Measurements from ENCODE around the gene OR4E2.
"Not testable (repeated sequence)": the region's sequence is repeated elsewhere in the genome, so short reads cannot be mapped to it uniquely, and the experiment has no call there.

The OR4E2 gene

GRCh38 chr14:21653331-21653885, at the start of gene OR4E2:
OR4E2 (plus strand) TSS chr14:21653835; CDS start chr14:21665083, 11,248 bp downstream.
- no peak for DNase-seq (ENCODE audit: low spot score)

DNA sequence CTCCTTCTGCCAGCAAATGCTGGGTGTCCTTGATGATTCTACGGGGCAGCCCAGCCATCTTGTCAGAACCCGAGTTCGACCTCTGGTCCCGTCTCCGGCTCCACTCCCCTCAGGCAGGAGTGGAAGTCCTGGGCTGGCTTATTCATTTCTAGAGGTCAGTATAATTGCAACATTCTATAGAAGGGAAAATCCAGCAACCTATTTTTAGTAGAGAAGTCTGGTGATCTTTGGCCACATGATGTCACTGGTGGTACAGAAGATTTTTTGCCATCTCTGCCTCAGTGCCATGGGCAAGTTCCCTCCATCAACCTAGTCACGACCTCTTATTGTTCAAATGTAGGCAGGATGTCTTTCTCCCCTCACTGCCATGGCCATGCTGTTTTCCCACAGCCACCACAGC, 41.3 kb upstream of the OR4E2 start:
- DNase-seq (ENCODE audit: low spot score) = no peak

DNA sequence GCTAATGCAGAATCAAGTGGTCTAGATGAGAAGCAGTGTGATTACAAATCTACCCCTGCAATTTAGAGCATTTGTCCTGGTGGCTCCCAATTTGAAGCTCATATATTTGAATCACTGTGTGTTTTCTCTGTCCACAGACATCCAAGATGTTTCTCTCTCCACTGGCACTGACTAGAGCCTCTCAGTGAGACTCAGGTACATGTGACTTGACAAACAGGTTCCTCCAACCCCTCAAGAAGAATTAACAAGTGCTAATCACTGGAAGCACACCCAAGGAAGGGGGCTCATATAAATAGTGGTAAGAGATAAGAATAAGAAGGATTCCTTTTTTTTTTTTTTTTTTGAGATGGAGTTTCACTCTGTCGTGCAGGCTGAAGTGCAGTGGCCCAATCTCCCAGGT, 39.4 kb upstream of the OR4E2 start:
- DNase-seq (ENCODE audit: low spot score) = no peak

GRCh38 chr14:21617614-21618013, 36.0 kb upstream of the OR4E2 start:
- DNase-seq (ENCODE audit: low spot score) = no peak

DNA sequence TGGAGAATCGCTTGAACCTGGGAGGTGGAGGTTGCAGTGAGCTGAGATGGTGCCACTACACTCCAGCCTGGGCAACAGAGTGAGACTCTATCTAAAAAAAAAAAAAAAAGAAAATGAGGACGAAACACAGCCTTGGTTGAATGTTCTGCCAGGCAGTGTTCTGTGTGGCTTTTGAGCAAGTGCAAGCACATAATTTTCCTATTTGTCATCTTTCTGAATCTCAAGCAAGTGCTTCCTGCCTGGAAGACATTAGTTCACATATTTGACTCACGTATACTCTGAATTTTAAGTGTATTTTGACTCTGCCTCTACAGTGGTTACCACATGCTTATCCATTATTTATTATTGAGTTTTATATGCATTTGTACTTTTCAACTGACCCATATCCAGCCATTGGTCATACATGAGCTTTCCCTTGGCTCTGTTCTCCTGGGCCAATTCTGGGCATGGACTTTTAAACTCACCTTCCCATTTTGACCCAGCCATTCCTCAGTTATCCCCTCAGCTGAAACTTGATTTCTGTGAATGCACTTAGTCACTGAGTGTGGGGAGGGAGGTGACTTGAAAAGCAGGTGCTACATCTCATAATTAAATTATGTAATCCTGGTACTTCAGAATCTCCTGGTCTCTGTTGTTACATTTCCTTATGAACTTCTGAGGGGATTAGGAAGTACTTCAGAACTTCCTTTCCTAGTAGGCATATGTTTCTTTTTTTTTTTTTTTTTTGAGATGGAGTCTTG, 27.0 kb upstream of the OR4E2 start:
- no peak for DNase-seq (ENCODE audit: low spot score)

GRCh38 chr14:21630503-21630902, 23.1 kb upstream of the OR4E2 start:
- not testable (repeated sequence) for DNase-seq (ENCODE audit: low spot score)

DNA sequence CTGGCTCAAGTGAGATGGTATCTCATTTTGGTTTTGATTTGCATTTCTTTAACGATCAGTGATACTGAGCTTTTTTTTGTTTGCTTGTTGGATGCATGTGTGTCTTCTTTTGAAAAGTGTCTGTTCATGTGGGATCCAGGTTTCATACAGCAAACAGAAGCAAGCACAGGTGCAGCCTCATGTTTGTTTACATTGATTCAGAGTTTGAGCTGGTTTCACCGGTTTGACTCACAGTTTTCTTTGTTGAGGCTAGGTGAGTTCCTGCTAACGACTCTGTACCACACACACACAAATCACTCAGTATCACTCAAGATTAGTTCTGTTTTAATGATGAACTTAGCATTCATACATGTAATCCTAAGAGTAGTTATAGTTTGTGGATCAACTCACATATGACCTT, 22.6 kb upstream of the OR4E2 start:
- no peak for DNase-seq (ENCODE audit: low spot score)

DNA sequence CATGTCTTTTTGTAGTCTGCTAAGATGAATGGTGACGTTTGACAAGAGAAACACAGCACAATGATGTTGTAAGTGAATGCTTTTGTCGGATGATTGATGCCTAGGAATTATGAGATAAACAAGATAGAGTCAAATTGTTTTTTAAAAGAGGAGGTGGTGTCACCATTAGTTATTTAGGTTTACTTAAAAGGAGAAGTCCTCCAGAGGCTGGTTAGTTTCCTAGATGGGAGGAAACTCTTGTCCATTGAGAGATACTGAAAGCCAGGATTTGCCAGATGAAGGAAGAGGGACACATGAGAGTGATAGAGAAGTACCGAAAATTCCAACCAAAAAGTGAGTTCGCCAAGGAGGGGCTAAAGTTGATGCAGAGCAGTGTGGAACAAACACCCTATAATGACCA, 18.8 kb upstream of the OR4E2 start, which contains the start of gene OR10G2:
Gene OR10G2 (minus strand): TSS at position 101 of the 400 bp plus-strand sequence. CDS start 98 bp downstream, at position 3.
- DNase-seq (ENCODE audit: low spot score) = no peak

- no peak for DNase-seq (ENCODE audit: low spot score)
Measured at GRCh38 chr14:21642683-21643082, 11.0 kb upstream of the OR4E2 start.

- DNase-seq (ENCODE audit: low spot score) = no peak
Measured at GRCh38 chr14:21643407-21643806, 10.2 kb upstream of the OR4E2 start.

GRCh38 chr14:21647380-21647779, 6.3 kb upstream of the OR4E2 start:
- no peak for DNase-seq (ENCODE audit: low spot score)

DNA sequence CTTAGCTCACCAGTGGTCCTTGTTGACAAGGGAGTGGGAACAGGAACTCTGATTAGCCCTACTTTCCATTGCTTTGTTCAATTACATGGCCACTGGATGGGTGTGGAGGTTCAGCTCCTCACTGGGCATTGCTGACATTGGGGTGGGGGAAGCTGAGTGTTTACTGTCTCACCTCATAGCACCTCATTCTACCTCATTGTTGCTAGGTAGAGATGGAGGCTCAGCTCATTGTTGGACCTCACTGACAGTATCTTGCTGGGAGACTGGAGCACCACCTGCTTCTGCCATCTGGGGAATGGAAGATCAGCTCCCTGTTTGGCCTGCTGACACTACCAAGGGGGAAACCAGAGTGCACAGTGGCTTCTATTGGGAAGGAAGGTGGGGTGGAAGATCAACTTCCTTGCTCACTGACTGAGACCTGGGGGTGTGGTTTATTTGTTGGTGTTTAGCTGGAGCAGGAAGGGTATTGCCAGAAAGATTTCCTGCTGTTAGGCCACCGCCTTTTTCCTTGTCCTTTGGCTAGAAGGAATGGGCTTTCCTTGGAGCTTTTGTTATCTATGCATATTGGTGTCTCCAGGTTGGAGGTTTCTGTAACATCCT, 1.3 kb upstream of the OR4E2 start:
- DNase-seq (ENCODE audit: low spot score) = no peak

DNA sequence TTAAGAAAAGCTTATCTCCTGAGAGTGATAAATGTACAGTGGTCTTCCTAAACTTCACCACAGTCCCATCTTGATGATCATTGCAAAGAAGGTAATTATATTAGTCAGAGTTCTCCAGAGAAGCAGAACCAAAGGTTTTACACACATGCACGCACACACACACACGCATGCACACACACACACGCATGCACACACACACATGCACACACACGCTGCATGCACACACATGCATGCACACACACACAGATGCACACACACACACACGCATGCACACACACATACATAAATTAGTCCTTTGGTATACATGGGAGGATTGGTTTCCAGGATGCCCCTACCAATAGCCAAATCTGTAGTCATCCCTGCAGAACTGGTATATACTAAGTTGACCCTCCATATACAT, 580 bp downstream of the OR4E2 start:
- DNase-seq (ENCODE audit: low spot score) = no peak

DNA sequence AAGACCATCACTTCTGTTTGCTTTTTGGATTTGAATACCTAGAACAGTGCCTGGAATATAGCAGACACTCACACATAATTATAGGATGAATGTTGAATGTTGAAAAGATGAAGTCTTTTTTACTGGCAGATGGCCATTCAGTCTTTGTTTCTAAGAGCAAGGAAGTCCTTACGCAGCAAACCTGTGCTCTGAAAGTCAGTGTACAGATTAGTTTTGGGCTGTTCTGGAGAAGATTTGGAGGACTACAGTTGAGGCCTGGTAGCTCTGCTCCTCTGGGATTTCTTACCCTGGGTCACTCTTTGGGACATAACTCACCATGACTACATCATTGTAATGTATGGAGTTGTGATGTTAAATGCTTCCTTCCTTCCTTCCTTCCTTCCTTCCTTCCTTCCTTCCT, 3.3 kb downstream of the OR4E2 start:
- DNase-seq (ENCODE audit: low spot score) = no peak

GRCh38 chr14:21668377-21668776, 14.7 kb downstream of the OR4E2 start:
- DNase-seq (ENCODE audit: low spot score) = no peak

DNA sequence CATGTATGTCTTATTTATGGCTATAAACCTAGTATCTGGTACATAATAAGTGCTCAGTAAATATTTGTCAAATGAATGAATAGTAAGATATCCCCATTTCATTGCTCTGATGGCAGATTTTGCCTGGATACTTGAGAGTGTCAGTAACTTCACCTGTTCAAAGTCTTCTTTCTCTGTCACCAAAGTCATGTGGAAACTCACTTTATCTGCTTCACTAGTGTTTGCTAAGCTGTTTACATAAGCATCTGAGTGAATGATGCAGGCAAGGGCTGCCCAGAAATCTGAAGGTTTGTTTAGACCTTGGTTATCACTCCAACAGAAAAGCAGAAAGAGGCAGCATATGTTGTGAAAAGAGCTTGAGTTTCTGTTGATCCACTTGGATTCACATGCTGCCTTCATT, 15.6 kb downstream of the OR4E2 start:
- no peak for DNase-seq (ENCODE audit: low spot score)

- no peak for DNase-seq (ENCODE audit: low spot score)
Measured at GRCh38 chr14:21671371-21671770, 17.7 kb downstream of the OR4E2 start.

- DNase-seq (ENCODE audit: low spot score) = no peak
Measured at GRCh38 chr14:21672116-21672515, 18.5 kb downstream of the OR4E2 start.

DNA sequence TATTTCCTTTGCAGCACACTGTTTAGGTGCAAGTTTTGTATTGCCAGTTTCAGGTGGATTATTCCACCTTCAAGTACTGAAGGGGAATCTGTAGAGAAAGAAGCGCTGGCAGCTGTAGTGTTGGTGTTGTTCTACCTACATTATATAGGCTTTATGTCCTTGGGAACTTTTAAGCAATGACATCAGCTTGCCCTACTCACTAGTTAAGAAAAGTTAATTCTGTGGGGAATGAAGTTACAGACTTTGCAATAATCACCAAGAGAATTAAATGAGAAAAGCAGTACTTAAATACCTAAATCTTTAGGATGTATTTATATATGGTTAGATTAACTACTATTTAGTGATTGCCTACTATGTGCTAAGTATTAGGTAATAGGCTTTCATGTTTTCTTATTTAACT, 20.1 kb downstream of the OR4E2 start, which contains the start of gene OR4E1:
Gene OR4E1 (minus strand): TSS at position 101 of the 400 bp plus-strand sequence. CDS start 2,883 bp downstream, outside the sequence.
- no peak for DNase-seq (ENCODE audit: low spot score)

DNA sequence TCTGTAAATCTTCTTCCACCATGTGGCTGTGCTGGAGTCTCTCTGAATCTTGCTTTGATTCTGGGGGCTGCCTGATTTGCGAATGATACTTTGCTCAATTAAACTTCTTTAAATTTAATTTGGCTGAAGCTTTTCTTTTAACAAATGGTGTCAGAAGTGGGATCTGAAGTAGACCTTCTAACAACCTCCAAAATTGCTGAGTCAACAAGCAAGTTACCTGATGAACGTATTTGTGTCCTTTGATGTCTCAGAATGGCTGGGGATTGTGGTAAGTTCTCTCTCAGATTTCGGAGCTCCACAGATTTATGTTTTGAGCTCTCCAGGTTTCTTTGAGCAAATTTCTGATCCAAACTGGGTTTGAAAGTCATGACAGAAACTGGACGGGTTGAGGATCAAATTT, 21.9 kb downstream of the OR4E2 start:
- no peak for DNase-seq (ENCODE audit: low spot score)

DNA sequence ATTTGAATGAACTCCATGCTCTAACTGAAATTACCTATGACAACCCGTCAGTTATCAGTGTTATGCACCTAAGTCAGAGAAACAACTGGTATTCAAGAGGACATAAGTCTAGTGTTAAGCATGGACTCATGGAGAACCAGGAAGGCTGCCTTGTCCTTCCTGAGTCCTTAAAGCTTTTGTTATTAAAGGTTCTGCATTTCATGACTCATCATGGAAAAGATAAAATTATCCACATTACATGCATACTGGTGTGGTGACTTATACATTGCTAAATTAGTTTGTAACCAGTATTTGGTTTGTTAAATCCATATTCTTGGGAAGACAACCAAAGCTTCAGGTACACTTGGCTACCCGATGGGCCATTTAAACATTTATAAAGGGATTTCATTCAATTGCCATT, 26.4 kb downstream of the OR4E2 start:
- no peak for DNase-seq (ENCODE audit: low spot score)

DNA sequence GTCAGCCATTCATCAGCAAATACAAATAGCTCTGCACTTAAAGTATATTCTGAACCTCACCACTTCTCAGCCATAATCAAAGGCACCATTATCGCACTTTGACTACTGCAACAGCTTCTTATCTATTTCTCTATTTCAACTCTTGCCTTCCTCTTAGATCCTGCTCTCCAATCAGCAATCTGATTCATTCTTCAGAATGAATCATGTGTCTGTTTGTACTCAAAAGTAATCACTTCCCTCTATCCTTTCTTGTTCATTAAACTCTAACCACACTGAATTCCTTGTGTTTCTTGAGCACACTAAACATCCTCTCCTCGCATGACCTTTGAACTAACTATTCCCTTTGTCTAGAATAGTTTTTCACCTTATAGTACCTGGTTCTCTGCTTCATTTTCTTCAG, 32.8 kb downstream of the OR4E2 start:
- no peak for DNase-seq (ENCODE audit: low spot score)

DNA sequence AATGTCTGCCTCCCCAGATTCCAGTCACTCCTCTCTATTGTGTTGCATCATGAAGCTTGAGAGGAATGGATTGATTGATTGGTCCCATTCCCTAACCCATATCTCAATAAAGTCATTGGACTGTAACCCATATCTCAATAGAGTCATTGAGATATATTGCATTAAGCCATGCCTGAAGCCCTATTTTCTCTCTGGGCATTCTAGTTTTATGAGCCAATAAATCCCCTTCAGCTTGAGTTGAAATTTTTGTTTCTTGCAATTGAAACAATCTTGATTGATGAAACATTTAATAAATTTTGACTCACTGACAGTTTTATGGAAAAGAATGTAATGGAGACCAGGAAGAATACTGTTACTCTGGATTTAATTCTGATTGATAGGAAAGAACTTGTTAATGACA, 40.8 kb downstream of the OR4E2 start:
- DNase-seq (ENCODE audit: low spot score) = no peak

All from CD4-positive, alpha-beta T cell treated with Interleukin-2 at 100 ng/mL for 4 hours (primary cell).